PC-9 (cell line): ENCODE measurements around the gene UBE2B. TPM values are rescaled to one million over a fixed set of nuclear protein-coding genes. Genes with fewer than 3 reads are reported as not detected.
"Not testable (repeated sequence)": the region's sequence is repeated elsewhere in the genome, so short reads cannot be mapped to it uniquely, and the experiment has no call there.

Experiments
- BruUV-seq: library from RNA; stranded (reverse); fragments of 400-500 nt; replicated peaks from 2 replicates; lab custom pipeline; 2021; lab: Mats Ljungman, UMichigan
- CTCF ChIA-PET: fragments of 300-600 bp; sonication (Branson Sonifier 250); formaldehyde crosslinking; loops from one replicate; lab custom pipeline; 2022; ENCODE audit warnings: antibody characterized with exemption; lab: Charles Lee
- POLR2A ChIA-PET: fragments of 300-600 bp; sonication (Branson Sonifier 250); formaldehyde crosslinking; loops from one replicate; lab custom pipeline; 2022; ENCODE audit warnings: antibody characterized with exemption; ENCODE audit not compliant: unreplicated experiment; lab: Charles Lee
- DNase-seq, 2 experiments: peaks; one replicate each; pipeline versions ENCODE4 v3.0.0 to v3.0.0-alpha.2; 2015 to 2022; ENCODE audit warnings: mixed read lengths in 1 of 2
- H2AFZ ChIP-seq: fragments of 200-600 bp; sonication (generic); 2 replicates; pipeline ENCODE4 v1.8.1; 2017; ENCODE audit warnings: antibody characterized with exemption
- H3F3A ChIP-seq: fragments of 200-600 bp; sonication (generic); 2 replicates; pipeline ENCODE4 v1.8.1; 2017; ENCODE audit warnings: antibody characterized with exemption, mild to moderate bottlenecking, low read depth; ENCODE audit not compliant: insufficient read depth
- H3K27ac ChIP-seq: fragments of 200-600 bp; sonication (generic); 2 replicates; pipeline ENCODE4 v1.6.1; 2016; ENCODE audit warnings: mixed run types
- H3K27me3 ChIP-seq: fragments of 200-600 bp; sonication (generic); 2 replicates; pipeline ENCODE4 v1.6.1; 2016; ENCODE audit warnings: low read depth, mixed run types; ENCODE audit not compliant: insufficient read depth
- H3K36me3 ChIP-seq: fragments of 200-600 bp; sonication (generic); 2 replicates; pipeline ENCODE4 v1.6.1; 2016; ENCODE audit warnings: low read depth, mixed run types
- H3K4me1 ChIP-seq: fragments of 200-600 bp; sonication (generic); replicated peaks from 2 replicates; pipeline ENCODE4 v1.6.1; 2016; ENCODE audit warnings: mixed run types; ENCODE audit not compliant: insufficient read depth
- H3K4me2 ChIP-seq: fragments of 200-600 bp; sonication (generic); 2 replicates; pipeline ENCODE4 v1.6.1; 2017; ENCODE audit warnings: mixed run types
- H3K4me3 ChIP-seq: fragments of 200-600 bp; sonication (generic); 2 replicates; pipeline ENCODE4 v1.6.1; 2016; ENCODE audit warnings: mixed run types
- H3K79me2 ChIP-seq: fragments of 200-600 bp; sonication (generic); 2 replicates; pipeline ENCODE4 v1.6.1; 2017; ENCODE audit warnings: low read depth, mixed run types
- H3K9me2 ChIP-seq: fragments of 200-600 bp; sonication (generic); 2 replicates; pipeline ENCODE4 v1.8.1; 2017; ENCODE audit warnings: mild to moderate bottlenecking; ENCODE audit not compliant: insufficient read depth
- H3K9me3 ChIP-seq: fragments of 200-600 bp; sonication (generic); 2 replicates; pipeline ENCODE4 v1.8.1; 2016; ENCODE audit warnings: low read depth; ENCODE audit not compliant: insufficient read depth
- H4K20me1 ChIP-seq: fragments of 200-600 bp; sonication (generic); 2 replicates; pipeline ENCODE4 v1.8.1; 2017; ENCODE audit not compliant: insufficient read depth
- EZH2 ChIP-seq: fragments of 200-600 bp; sonication (generic); IDR thresholded peaks from 2 replicates; pipeline ENCODE4 v1.8.0; 2017; ENCODE audit warnings: antibody characterized with exemption, low read depth
- intact Hi-C: fragments of 100-400 bp; cut with micrococcal nuclease; formaldehyde crosslinking; loops from one replicate; pipeline ENCODE4 v1.10.0; 2022; ENCODE audit not compliant: unreplicated experiment
- total RNA-seq: library from RNA; stranded (reverse); gene quantifications from 2 replicates; pipeline ENCODE4 v1.2.3, GENCODE V29; 2021
- TF ChIP-seq, protein P1 (sequence below): fragments of 200-600 bp; sonication (generic); conservative IDR thresholded peaks from 2 replicates; pipeline ENCODE4 v1.6.1; 2017; ENCODE audit warnings: mixed run types, antibody characterized with exemption, mild to moderate bottlenecking, moderate library complexity

The UBE2B gene
- total RNA-seq, 1 experiment from 2014 or later = 85.5 TPM

DNA sequence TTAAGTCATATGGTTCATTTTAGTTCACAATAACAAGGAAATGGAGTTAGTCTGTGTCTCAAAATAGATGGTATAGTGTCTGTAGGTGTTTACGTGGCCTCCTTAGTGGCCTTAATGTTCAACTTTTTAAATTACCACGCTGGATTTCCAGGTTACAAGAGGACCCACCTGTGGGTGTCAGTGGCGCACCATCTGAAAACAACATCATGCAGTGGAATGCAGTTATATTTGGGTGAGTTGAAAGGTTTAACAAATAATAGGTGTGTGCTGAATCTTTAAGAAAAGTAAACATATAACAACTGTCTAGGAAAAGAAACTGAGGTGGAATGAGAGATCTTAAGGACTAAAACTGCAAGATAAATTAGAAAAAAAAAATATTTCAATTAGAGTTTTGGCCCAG, 2.9 kb downstream of the UBE2B start:
- Histone ChIP-seq H3K9me3 (no peaks in the 10 kb centered on the region), H3K27ac (no peak overlapping the region), H3K4me2 (no peak overlapping the region), H4K20me1 (peaks cover 46% of the 10 kb centered on the region), H3K4me3 (no peak overlapping the region), H3K27me3 (no peaks in the 10 kb centered on the region), H3F3A (peaks cover 18% of the 10 kb centered on the region), H3K36me3 (0 out of 2 replicates have a peak, but pooled peaks cover 28% of the 10 kb centered on the region), H3K9me2 (no peaks in the 10 kb centered on the region), H3K79me2 (peaks cover 65% of the 10 kb centered on the region), H2AFZ (no peak overlapping the region), H3K4me1 (peaks cover 14% of the 10 kb centered on the region)
- ChIA-PET POLR2A (no interaction called here), CTCF (no interaction called here)
- no TSS peak for BruUV-seq
- no peak for DNase-seq
- intact Hi-C loops = loop anchor here (5.0 kb wide), 4 partner anchors 138 to 363 kb away; partner anchors contain the start of genes CAMLG and PPP2CA
- no peak for TF ChIP-seq EZH2
- TF ChIP-seq, protein P1, sequence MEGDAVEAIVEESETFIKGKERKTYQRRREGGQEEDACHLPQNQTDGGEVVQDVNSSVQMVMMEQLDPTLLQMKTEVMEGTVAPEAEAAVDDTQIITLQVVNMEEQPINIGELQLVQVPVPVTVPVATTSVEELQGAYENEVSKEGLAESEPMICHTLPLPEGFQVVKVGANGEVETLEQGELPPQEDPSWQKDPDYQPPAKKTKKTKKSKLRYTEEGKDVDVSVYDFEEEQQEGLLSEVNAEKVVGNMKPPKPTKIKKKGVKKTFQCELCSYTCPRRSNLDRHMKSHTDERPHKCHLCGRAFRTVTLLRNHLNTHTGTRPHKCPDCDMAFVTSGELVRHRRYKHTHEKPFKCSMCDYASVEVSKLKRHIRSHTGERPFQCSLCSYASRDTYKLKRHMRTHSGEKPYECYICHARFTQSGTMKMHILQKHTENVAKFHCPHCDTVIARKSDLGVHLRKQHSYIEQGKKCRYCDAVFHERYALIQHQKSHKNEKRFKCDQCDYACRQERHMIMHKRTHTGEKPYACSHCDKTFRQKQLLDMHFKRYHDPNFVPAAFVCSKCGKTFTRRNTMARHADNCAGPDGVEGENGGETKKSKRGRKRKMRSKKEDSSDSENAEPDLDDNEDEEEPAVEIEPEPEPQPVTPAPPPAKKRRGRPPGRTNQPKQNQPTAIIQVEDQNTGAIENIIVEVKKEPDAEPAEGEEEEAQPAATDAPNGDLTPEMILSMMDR = no peak

DNA sequence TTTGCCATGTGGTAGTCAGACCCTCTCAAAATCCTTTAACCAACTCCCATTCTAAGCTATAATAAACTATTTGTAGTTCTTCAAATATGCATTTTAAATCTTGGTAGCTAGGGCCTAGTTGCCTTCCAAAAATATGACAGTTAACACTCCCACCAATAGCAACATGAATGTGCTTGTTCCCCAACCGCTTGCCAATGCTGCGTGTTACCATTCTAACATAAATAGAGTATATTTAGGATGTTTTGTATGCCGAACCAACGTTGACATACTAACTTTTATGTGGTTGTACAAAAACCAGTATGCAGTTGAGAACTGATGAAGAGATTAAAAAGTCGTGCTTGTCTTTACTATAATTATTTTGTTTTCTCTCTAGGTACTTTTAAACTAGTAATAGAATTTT, 9.0 kb downstream of the UBE2B start:
- Histone ChIP-seq H3K9me2 (no peaks in the 10 kb centered on the region), H3K27me3 (no peaks in the 10 kb centered on the region), H3K4me1 (no peaks in the 10 kb centered on the region), H3K4me2 (no peak overlapping the region), H4K20me1 (peaks cover 26% of the 10 kb centered on the region; the same call in 1 of the 2 replicates), H3K36me3 (peaks cover 46% of the 10 kb centered on the region), H3K79me2 (peaks cover 25% of the 10 kb centered on the region), H3F3A (peaks cover 7% of the 10 kb centered on the region; the same call in 1 of the 2 replicates), H3K9me3 (no peaks in the 10 kb centered on the region), H3K27ac (no peak overlapping the region), H3K4me3 (no peak overlapping the region), H2AFZ (no peak overlapping the region)
- no peak for DNase-seq
- TF ChIP-seq, protein P1 = no peak
- TF ChIP-seq EZH2 = no peak
- CTCF ChIA-PET = no interaction called here
- POLR2A ChIA-PET = interaction anchor here (0.5 to 0.7 kb wide), 2 partner anchors 127 to 234 kb away, joined by 3 to 4 read pairs; no protein-coding TSS in a partner anchor
- BruUV-seq = no TSS peak
- intact Hi-C loops = no loop called here

DNA sequence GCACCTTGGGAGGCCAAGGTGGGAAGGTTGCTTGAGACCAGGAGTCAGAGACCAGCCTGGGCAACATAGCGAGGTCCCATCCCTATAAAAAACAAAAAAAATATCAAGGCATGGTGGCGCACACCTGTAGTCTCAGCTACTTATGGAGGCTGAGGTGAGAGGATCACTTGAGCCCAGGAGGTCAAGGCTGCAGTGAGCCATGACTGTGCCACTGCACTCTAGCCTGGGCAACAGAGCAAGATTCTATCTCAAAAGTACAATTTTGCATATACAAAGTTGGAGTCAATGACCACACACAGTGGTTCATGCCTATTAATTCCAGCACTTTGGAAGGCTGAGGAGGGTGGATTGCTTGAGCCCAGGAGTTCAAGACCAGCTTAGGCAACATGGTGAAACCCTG, 10.8 kb downstream of the UBE2B start:
- H3K27me3 ChIP-seq, H2AFZ ChIP-seq, DNase-seq, H3K9me2 ChIP-seq, intact Hi-C loops, H3K27ac ChIP-seq, H3K9me3 ChIP-seq, H3K4me3 ChIP-seq, CTCF ChIA-PET, BruUV-seq, H3K4me2 ChIP-seq, H3F3A ChIP-seq, H3K4me1 ChIP-seq: not testable (repeated sequence)
- POLR2A ChIA-PET = interaction anchor here (0.7 to 1.0 kb wide), 2 partner anchors 9 to 10 kb away, joined by 3 read pairs; no protein-coding TSS in a partner anchor
- H3K36me3 ChIP-seq = peaks cover 43% of the 10 kb centered on the region
- H4K20me1 ChIP-seq = peaks cover 23% of the 10 kb centered on the region; the same call in 1 of the 2 replicates
- H3K79me2 ChIP-seq = peaks cover 10% of the 10 kb centered on the region
